IMR-90 (cell line): ENCODE measurements around the gene R3HDM2. TPM values are rescaled to one million over a fixed set of nuclear protein-coding genes. Genes with fewer than 3 reads are reported as not detected.

ENCODE experiments used
- ATAC-seq: fragments of 200-7000 bp; cut with Tn5 transposase; 2 replicates; pipeline ENCODE4 v1.9.1; 2020; ENCODE audit warnings: low read depth, mild to moderate bottlenecking, moderate library complexity
- BruUV-seq: library from RNA; stranded (reverse); fragments of 400-500 nt; replicated peaks from 2 replicates; lab custom pipeline; 2021; lab: Mats Ljungman, UMichigan
- CTCF ChIA-PET: fragments of 300-600 bp; formaldehyde crosslinking; extraction: SDS; loops from one replicate; lab custom pipeline; 2021; ENCODE audit warnings: antibody characterized with exemption; lab: Yijun Ruan, JAX
- POLR2A ChIA-PET: fragments of 300-600 bp; sonication (Branson Sonifier 250); formaldehyde crosslinking; loops from one replicate; lab custom pipeline; 2022; ENCODE audit warnings: antibody characterized with exemption; ENCODE audit not compliant: unreplicated experiment; lab: Charles Lee
- DNase-seq: peaks from one replicate; pipeline ENCODE4 v3.0.0; 2013
- H2AFZ ChIP-seq: replicated peaks from 2 replicates; pipeline ENCODE3; 2013; ENCODE audit warnings: low read length, mild to moderate bottlenecking; ENCODE audit not compliant: poor library complexity
- H2AK5ac ChIP-seq: 2 replicates; pipeline ENCODE4 v1.6.1; 2013; ENCODE audit warnings: low read depth, low read length, inconsistent platforms
- H2AK9ac ChIP-seq: replicated peaks from 2 replicates; pipeline ENCODE3; 2013; ENCODE audit warnings: mild to moderate bottlenecking, low read depth, low read length, moderate library complexity; ENCODE audit not compliant: poor library complexity
- H2BK120ac ChIP-seq: 2 replicates; pipeline ENCODE4 v1.6.1; 2013; ENCODE audit warnings: low read depth, low read length, inconsistent platforms
- H2BK15ac ChIP-seq: 3 replicates; pipeline ENCODE4 v1.6.1; 2013; ENCODE audit warnings: low read depth, low read length, inconsistent platforms
- H2BK20ac ChIP-seq: 2 replicates; pipeline ENCODE4 v1.6.1; 2013; ENCODE audit warnings: low read depth, mild to moderate bottlenecking, inconsistent platforms, low read length, moderate library complexity
- H2BK5ac ChIP-seq: 2 replicates; pipeline ENCODE4 v1.6.1; 2013; ENCODE audit warnings: mild to moderate bottlenecking, low read depth, low read length, inconsistent platforms; ENCODE audit not compliant: poor library complexity, severe bottlenecking
- H3K14ac ChIP-seq: replicated peaks from 2 replicates; pipeline ENCODE4 v1.6.1; 2013; ENCODE audit warnings: low read depth, low read length, inconsistent platforms
- H3K18ac ChIP-seq: 2 replicates; pipeline ENCODE4 v1.6.1; 2013; ENCODE audit warnings: low read depth, low read length, control low read depth
- H3K23ac ChIP-seq: 2 replicates; pipeline ENCODE4 v1.6.1; 2013; ENCODE audit warnings: low read depth, low read length, inconsistent platforms
- H3K27ac ChIP-seq: 2 replicates; pipeline ENCODE4 v1.5.1; 2013; ENCODE audit warnings: mild to moderate bottlenecking, control low read depth, low read length; ENCODE audit not compliant: insufficient read depth
- H3K27me3 ChIP-seq: 2 replicates; pipeline ENCODE4 v1.6.1; 2013; ENCODE audit warnings: low read length; ENCODE audit not compliant: control insufficient read depth, insufficient read depth
- H3K36me3 ChIP-seq: 2 replicates; pipeline ENCODE4 v1.6.1; 2013; ENCODE audit warnings: low read length, mixed read lengths; ENCODE audit not compliant: control insufficient read depth, insufficient read depth
- H3K4ac ChIP-seq: 2 replicates; pipeline ENCODE4 v1.6.1; 2013; ENCODE audit warnings: low read depth, low read length, inconsistent platforms
- H3K4me1 ChIP-seq: 2 replicates; pipeline ENCODE4 v1.6.1; 2013; ENCODE audit warnings: low read length, mixed read lengths; ENCODE audit not compliant: control insufficient read depth, insufficient read depth
- H3K4me2 ChIP-seq: 2 replicates; pipeline ENCODE4 v1.6.1; 2013; ENCODE audit warnings: low read depth, mild to moderate bottlenecking, control low read depth, low read length, moderate library complexity
- H3K4me3 ChIP-seq: 2 replicates; pipeline ENCODE4 v1.5.1; 2013; ENCODE audit warnings: low read depth, mild to moderate bottlenecking, control low read depth, low read length, moderate library complexity; ENCODE audit not compliant: insufficient read depth
- H3K56ac ChIP-seq: 2 replicates; pipeline ENCODE4 v1.6.1; 2013; ENCODE audit warnings: low read length, inconsistent platforms; ENCODE audit not compliant: insufficient read depth; ENCODE audit errors: extremely low read depth
- H3K79me1 ChIP-seq, 2 experiments: 2 replicates each; pipeline ENCODE4 v1.6.1; 2013; ENCODE audit warnings: low read length in 2 of 2, inconsistent platforms in 1 of 2, low read depth in 1 of 2
- H3K9ac ChIP-seq: 2 replicates; pipeline ENCODE4 v1.6.1; 2013; ENCODE audit warnings: low read depth, low read length, control low read depth
- H3K9me1 ChIP-seq: 2 replicates; pipeline ENCODE4 v1.6.1; 2013; ENCODE audit warnings: low read length, inconsistent platforms; ENCODE audit not compliant: insufficient read depth
- H3K9me3 ChIP-seq: 2 replicates; pipeline ENCODE4 v1.6.1; 2013; ENCODE audit warnings: low read length; ENCODE audit not compliant: control insufficient read depth, insufficient read depth
- H4K20me1 ChIP-seq: 2 replicates; pipeline ENCODE4 v1.6.1; 2013; ENCODE audit warnings: low read length, inconsistent platforms; ENCODE audit not compliant: insufficient read depth
- H4K5ac ChIP-seq: 2 replicates; pipeline ENCODE4 v1.6.1; 2013; ENCODE audit warnings: mild to moderate bottlenecking, low read depth, low read length, control low read depth
- H4K8ac ChIP-seq, 2 experiments: 2 replicates each; pipeline ENCODE4 v1.6.1; 2013; ENCODE audit warnings: low read depth in 2 of 2, low read length in 2 of 2, control low read depth in 1 of 2, inconsistent platforms in 1 of 2
- H4K91ac ChIP-seq: 2 replicates; pipeline ENCODE4 v1.6.1; 2013; ENCODE audit warnings: low read depth, low read length, inconsistent platforms; ENCODE audit not compliant: insufficient read depth
- BHLHE40 ChIP-seq: fragments of 150-350 bp; IDR thresholded peaks from 2 replicates; pipeline ENCODE4 v1.6.1; 2016; ENCODE audit warnings: mild to moderate bottlenecking, low read depth, low read length
- CHD1 ChIP-seq: IDR thresholded peaks from 2 replicates; pipeline ENCODE4 v1.6.1; 2012; ENCODE audit warnings: low read depth, low read length, improper control_type of control experiment
- CTCF ChIP-seq: conservative IDR thresholded peaks from 2 replicates; pipeline ENCODE4 v1.5.1; 2012; ENCODE audit warnings: mild to moderate bottlenecking, low read depth, low read length, improper control_type of control experiment
- ELK1 ChIP-seq: fragments of 150-350 bp; IDR thresholded peaks from 2 replicates; pipeline ENCODE4 v1.6.1; 2016; ENCODE audit warnings: low read depth, mild to moderate bottlenecking, low read length, moderate library complexity, borderline replicate concordance
- MAFK ChIP-seq: IDR thresholded peaks from 2 replicates; pipeline ENCODE4 v1.6.1; 2012; ENCODE audit warnings: low read depth, low read length, improper control_type of control experiment
- MXI1 ChIP-seq: IDR thresholded peaks from 2 replicates; pipeline ENCODE4 v1.6.1; 2012; ENCODE audit warnings: low read depth, mild to moderate bottlenecking, low read length, moderate library complexity, borderline replicate concordance
- NFE2L2 ChIP-seq: fragments of 150-350 bp; IDR thresholded peaks from 2 replicates; pipeline ENCODE4 v1.6.1; 2016; ENCODE audit warnings: low read depth, mild to moderate bottlenecking, low read length
- POLR2A ChIP-seq: IDR thresholded peaks from 2 replicates; pipeline ENCODE4 v1.6.1; 2012; ENCODE audit warnings: mild to moderate bottlenecking, low read depth, low read length
- RAD21 ChIP-seq: IDR thresholded peaks from 2 replicates; pipeline ENCODE4 v1.6.1; 2012; ENCODE audit warnings: low read length, improper control_type of control experiment
- RCOR1 ChIP-seq: IDR thresholded peaks from 2 replicates; pipeline ENCODE4 v1.6.1; 2012; ENCODE audit warnings: mild to moderate bottlenecking, low read length, improper control_type of control experiment; ENCODE audit not compliant: insufficient replicate concordance
- RFX5 ChIP-seq: IDR thresholded peaks from 2 replicates; pipeline ENCODE4 v1.8.0; 2012; ENCODE audit warnings: low read depth, mild to moderate bottlenecking, low read length, moderate library complexity
- SMC3 ChIP-seq: fragments of 150-350 bp; IDR thresholded peaks from 2 replicates; pipeline ENCODE4 v1.6.1; 2016; ENCODE audit warnings: low read depth, mild to moderate bottlenecking, antibody characterized with exemption, low read length, moderate library complexity
- USF2 ChIP-seq: fragments of 150-350 bp; IDR thresholded peaks from 2 replicates; pipeline ENCODE4 v1.6.1; 2017; ENCODE audit warnings: mild to moderate bottlenecking, antibody characterized with exemption, low read length, low read depth
- WGBS, 2 experiments: methylation state at CpG; one replicate each; pipeline versions ENCODE4 v1.1.5 to v1.1.7; 2013; ENCODE audit warnings: missing lambda C conversion rate in 2 of 2; ENCODE audit not compliant: insufficient read length in 1 of 2; ENCODE audit errors: extremely low coverage in 2 of 2; 5-methylcytosine and 5-hydroxymethylcytosine counted together
- dilution Hi-C: fragments of 300-500 bp; cut with HindIII; formaldehyde crosslinking; loops from one replicate; pipeline ENCODE4 v1.14.3; 2018; ENCODE audit warnings: low sequenced_read_pairs; ENCODE audit not compliant: unreplicated experiment
- in situ Hi-C: fragments of 300-500 bp; cut with MboI; formaldehyde crosslinking; loops from 3 replicates; pipeline ENCODE4 v1.14.3; 2019; ENCODE audit warnings: low sequenced_read_pairs, inconsistent platforms, mixed read lengths
- intact Hi-C: fragments of 100-400 bp; cut with micrococcal nuclease; formaldehyde crosslinking; loops from 2 replicates; pipeline ENCODE4 v1.10.0; 2022
- polyA plus RNA-seq, 3 experiments: library from polyadenylated mRNA; depleted of rRNA; stranded (reverse); fragments of >200 nt; gene quantifications; 2 replicates each; pipeline ENCODE4 v1.2.3, GENCODE V29; 2012; ENCODE audit warnings: low replicate concordance in 1 of 3
- total RNA-seq: library from RNA; depleted of rRNA; stranded (reverse); fragments of >200 nt; gene quantifications from 2 replicates; pipeline ENCODE4 v1.2.3, GENCODE V29; 2012

R3HDM2 gene
- total and polyA plus RNA-seq, 2 of the 4 experiments (the other 2 are of a cell fraction), result 7.5 to 28.4 TPM

- peaks cover 29 to 53% of the 10 kb centered on the region in 2 experiments for H3K79me1 ChIP-seq
- H2BK20ac ChIP-seq, result peak overlapping the region; percentile 76
- peak overlapping the region; percentile 98 for H2AK5ac ChIP-seq
- H3K4ac ChIP-seq, result peak overlapping the region; percentile 100
- peak overlapping the region; percentile 98 for H3K9ac ChIP-seq
- intact Hi-C loops (no loop called here), dilution Hi-C loops (no loop called here), in situ Hi-C loops (no loop called here)
- H2BK120ac ChIP-seq, result peak overlapping the region; percentile 96
- peak overlapping the region; percentile 100 for H2AK9ac ChIP-seq
- H3K27me3 ChIP-seq, result peaks cover 3% of the 10 kb centered on the region; the same call in 1 of the 2 replicates
- DNase-seq (no peak), ATAC-seq (peak; percentile 6)
- peak overlapping the region; percentile 88 for H2BK5ac ChIP-seq
- H3K23ac ChIP-seq, result peak overlapping the region; percentile 99
- TF ChIP-seq RFX5 (no peak), RCOR1 (no peak), POLR2A (no peak), NFE2L2 (no peak), CHD1 (no peak), CTCF (no peak), BHLHE40 (no peak), ELK1 (no peak), MAFK (no peak), SMC3 (no peak), USF2 (no peak), MXI1 (no peak), RAD21 (no peak)
- H4K91ac ChIP-seq, result peak overlapping the region; percentile 100
- peak overlapping the region; percentile 100 for H3K14ac ChIP-seq
- peak overlapping the region; percentile 77; the same call in 2 of the 3 replicates for H2BK15ac ChIP-seq
- peak overlapping the region; percentile 59 for H3K4me3 ChIP-seq
- H3K4me1 ChIP-seq, result peaks cover 16% of the 10 kb centered on the region
- H2AFZ ChIP-seq, result peak overlapping the region; percentile 89
- no peaks in the 10 kb centered on the region for H3K9me3 ChIP-seq
- peak overlapping the region; percentile 94 for H3K27ac ChIP-seq
- H3K36me3 ChIP-seq, result peaks cover 42% of the 10 kb centered on the region
- BruUV-seq, result TSS peak; percentile 10
- H3K18ac ChIP-seq, result peak overlapping the region; percentile 80
- WGBS, 2 experiments, result 31% methylated on average over 7 of the region's 10 CpGs; no CpG with 5 or more reads in 1 of the 2 experiments
- H3K9me1 ChIP-seq, result peaks cover 20% of the 10 kb centered on the region
- peak overlapping the region; percentile 95 to 99 for H4K8ac ChIP-seq
- H3K56ac ChIP-seq, result peak overlapping the region; percentile 100
- peak overlapping the region; percentile 84 for H4K5ac ChIP-seq
- ChIA-PET CTCF (interaction anchor here (2.3 to 5.3 kb wide), 2 partner anchors 11 to 17 kb away, joined by 14 to 47 read pairs; no protein-coding TSS in a partner anchor), POLR2A (interaction anchor here (1.5 to 1.8 kb wide), 2 partner anchors 8 to 11 kb away, joined by 5 to 7 read pairs; no protein-coding TSS in a partner anchor)
- H3K4me2 ChIP-seq, result peak overlapping the region; percentile 91
- H4K20me1 ChIP-seq, result peaks cover 33% of the 10 kb centered on the region
Measured at GRCh38 chr12:57230381-57231155, 200.3 kb downstream of the R3HDM2 start.
